HuH-7.5 (cell line): Measurements from ENCODE around the gene ZNF385C.
A peak's percentile ranks its signal among the peaks of the same experiment; 100 is the strongest.
"Not testable (repeated sequence)": the region's sequence is repeated elsewhere in the genome, so short reads cannot be mapped to it uniquely, and the experiment has no call there.

Experiments
- DNase-seq: peaks from one replicate; pipeline ENCODE4 v3.0.0; 2011; ENCODE audit warnings: low spot score

Gene ZNF385C, protein sequence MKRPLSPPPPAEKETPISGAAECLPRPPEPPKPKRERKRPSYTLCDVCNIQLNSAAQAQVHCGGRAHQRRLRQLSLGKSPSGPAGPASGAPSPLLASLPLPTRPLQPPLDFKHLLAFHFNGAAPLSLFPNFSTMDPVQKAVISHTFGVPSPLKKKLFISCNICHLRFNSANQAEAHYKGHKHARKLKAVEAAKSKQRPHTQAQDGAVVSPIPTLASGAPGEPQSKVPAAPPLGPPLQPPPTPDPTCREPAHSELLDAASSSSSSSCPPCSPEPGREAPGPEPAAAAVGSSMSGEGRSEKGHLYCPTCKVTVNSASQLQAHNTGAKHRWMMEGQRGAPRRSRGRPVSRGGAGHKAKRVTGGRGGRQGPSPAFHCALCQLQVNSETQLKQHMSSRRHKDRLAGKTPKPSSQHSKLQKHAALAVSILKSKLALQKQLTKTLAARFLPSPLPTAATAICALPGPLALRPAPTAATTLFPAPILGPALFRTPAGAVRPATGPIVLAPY

DNA sequence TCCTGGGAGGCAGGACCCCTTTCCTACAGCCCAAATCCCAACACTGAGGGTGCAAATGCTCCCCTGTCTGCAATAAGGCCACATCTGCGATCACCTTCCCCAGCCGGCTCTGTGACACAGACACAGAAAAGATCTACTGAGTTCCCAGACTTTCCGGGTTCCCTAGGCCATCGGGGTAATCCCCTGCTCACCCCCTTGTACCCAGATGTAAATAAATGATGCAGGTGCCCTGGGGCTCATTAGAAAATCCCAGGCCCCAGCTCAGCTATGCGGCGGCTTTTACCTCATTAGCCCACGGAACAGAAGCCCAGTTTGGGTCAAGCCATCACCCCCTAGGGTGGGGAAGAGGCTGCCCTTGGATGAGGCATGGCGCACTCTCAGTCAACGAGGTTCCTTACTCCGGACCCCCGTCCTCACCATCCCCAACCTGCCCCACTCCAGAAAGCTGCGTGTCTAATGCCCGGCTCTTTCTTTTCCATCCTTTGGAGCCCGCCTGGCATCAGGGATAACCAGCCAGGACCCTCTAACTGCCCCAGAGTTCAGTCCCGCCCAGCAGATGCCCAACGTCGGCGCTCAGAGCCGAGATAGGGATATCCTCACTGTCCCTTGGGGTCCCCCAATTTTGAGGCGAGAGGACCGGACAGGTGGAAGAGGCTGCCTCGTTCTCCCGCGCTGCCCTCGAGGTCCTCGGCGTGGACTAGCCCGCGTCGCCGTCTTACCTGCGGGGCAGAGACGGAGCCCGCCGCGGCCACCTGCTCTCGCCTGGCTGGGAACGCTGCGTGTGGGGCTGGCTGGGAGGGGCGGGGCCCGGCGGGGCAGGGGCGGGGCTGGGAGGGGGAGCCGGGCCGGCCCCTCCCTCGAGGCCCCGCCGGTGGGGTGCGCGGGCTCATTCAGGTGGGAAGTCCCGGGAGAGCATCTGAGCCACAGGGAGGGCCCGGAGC, at the start of gene ZNF385C:
Gene ZNF385C (minus strand): TSS at position 783 of the 941 bp plus-strand sequence. CDS start 35,417 bp downstream, outside the sequence.
- DNase-seq = peak; percentile 59

DNA sequence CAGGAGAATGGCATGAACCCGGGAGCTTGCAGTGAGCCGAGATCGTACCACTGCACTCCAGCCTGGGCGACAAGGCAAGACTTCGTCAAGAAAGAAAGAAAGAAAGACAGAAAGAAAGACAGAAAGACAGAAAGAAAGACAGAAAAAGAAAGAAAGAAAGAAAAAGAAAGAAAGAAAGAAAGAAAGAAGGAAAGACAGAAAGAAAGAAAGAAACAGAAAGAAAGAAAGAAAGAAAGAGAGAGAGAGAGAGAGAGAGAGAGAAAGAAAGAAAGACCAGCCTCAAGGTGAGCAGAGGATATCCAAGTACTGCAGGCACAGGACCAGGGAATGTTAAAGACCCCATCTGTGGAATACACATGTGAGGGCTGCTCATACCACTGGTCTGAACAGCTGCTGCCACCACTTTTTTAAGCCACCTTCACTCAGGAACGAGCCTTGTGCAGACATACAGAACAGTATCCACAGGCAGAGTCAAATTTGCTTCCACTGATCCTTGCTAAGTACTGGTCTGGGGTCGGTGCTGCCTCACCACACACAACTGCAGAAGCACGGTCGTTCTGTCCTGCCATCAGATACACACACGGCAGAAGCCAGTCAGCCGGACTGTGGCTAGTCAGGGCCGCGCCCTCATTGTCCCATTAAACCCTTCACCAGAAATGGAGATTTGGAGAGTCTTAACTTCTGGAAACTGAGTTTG, 48.8 kb upstream of the ZNF385C start:
- no peak for DNase-seq

DNA sequence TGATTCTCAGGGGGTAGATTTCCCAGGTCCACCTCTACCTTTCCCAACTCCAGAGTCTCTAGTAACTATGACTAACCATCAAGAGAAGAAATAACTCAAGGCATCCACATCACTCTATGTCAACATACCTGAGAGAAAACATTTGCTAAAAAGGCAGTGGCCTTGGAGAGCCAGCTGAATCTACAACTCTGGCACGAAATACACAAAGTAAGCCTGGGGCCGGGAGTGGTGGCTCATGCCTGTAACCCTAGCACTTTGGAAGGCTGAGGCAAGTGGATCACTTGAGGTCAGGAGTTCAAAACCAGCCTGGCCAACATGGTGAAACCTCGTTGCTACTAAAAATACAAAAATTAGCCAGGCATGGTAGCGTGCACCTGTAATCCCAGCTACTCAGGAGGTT, 44.9 kb upstream of the ZNF385C start:
- not testable (repeated sequence) for DNase-seq

DNA sequence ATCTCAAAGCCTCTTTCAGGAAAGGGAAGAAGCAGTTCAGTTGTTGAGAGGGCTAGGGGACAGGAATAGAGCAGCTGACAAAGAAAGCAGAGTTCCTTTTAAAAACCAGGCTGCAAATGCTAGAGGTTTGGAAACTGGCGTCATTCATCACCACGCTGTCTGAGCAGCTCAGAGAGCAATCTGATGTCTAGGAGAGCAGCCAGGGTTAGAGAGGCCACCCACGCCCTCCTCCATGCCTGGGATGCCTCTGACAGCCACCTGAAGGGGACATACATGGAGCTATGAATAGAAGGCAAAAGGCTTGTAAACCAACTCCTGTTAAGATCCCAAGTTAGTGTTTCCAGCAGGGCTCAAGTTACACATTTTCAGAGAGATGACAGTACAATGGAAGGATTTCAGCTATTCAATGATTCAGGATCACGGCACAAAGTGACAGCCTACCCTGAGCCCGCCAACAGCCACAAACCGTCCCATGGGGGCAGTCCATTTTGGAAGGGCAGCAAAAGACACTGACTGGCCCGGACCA, 44.2 kb upstream of the ZNF385C start:
- DNase-seq = no peak

DNA sequence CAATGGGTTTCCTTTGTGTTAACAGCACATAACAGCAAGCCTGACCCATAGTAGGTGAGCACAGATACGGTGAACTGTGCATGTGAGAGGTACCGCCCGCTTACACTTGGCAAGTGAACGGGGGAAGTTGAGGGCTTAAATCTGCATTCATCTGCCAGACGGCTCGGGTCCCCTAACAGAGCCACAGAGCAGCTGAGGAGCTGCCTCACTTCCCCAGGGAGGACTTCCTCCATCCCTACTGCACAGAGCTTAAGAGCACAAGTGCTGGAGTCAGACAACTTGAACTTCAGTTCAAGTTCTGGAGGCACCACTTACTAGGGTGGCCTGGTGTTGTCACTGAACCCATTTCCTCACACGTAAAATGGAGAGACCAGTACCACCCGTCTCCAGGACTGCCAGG, 43.1 kb upstream of the ZNF385C start:
- no peak for DNase-seq

DNA sequence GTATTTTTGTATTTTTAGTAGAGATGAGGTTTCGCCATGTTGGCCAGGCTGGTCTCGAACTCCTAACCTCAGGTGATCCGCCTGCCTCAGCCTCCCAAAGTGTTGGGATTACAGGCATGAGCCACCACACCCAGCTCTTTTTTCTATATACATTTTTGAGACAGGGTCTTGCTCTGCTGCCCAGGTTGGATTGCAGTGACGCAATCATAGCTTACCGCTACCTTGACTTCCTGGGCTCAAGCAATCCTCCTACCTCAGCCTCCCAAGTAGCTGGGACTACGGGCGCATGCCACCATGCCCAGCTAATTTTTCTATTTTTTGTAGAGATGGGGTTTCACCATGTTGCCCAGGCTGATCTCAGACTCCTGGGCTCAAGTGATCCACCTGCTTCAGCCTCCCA, 42.4 kb upstream of the ZNF385C start:
- DNase-seq = not testable (repeated sequence)

DNA sequence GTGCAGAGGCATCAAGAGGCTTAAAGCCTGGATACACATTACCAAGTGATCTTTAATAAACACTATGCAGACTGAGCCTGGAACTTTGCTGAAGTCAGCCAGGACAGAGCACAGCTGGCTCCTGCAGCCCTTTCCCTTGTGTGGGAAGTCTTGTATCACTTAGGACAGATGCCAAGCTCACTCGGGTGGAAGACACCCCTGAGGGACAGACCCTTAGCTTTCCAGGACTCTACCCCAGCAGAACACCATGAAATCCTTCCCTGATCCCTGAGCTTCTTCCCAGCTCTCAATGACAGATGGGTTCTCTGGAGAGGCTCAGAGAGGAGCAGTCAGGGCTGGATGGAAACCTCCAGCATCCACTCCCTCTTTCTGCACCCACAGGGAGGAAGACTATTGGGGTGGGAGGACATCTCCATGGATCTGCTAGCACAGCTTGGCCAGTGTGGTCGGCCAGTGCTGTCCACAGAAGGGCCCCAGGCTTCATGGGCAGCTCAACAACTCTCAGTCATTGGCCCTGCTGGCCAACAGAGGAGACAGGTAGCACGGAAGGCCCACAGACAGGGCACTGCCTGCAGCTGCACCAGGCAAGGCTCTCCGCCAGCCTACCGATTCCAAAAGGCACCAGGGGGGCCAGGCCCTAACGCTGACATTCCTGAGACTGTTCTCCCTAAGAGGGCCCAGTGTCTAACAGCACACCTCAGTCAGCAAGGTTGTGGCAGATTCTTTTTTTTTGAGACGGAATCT, 40.6 kb upstream of the ZNF385C start:
- DNase-seq = no peak

DNA sequence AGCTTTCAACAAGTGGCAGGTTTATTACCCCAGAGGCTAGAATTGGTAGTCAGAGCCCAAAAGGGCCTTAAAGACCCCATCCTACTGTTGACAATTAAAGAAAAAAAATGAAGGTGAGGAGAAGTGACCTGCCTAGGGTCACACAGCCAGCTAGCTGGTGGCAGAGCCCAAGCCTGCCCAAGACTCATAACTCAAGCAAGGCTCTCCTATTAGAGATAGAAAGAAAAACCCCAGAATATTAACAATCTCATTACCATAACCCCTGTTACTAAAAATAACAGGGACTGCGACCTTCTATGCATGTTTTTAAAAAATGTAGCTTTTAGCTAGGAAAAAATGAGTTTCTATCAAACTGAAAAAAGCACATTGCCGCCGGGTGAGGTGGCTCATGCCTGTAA, 38.4 kb upstream of the ZNF385C start:
- DNase-seq = no peak

DNA sequence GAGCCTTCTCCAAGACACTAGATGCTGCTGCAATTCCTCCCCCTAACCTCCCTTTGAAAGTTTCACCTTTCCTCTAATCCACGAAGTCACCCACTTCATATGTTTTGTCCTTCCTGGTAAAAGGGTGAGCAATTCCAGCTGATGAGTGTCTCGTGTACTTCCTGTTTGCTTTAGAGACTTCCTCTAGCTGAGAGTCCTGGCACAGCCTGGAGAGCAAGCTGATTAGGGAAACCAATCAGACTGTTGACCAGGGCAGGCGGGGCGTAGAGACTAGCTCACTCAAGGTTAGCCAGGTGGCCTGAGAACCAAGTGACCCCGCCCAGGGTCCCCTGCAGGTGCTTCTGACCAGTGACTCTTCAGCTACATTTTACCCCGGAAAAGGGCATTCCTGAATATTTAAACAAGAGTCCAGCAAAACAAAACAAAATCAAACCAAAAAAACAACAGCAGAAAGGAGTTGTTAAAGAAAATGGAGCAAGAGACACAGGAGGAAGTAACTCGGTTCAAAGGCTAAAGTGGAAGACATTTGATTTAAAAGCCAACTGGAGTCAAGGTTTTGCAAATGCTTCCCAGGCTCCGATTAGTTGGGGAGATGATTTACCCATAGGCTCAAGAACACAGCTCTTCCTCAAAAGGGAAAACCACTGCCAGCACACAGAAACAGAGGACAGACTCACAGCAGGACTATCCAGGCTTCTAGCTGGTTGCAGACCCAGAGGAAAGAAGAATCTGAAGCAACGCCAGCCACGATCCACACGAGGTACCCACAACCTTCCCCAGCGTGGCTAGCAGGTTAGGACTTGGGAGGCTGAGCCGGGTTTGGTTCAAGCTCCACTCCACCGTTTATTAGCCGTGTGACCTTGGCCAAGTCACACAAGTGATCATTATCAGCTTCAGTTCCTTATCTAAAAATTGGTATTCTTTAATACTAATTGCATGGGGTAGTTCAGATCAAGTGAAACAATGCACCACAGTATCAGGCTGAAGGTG, 37.7 kb upstream of the ZNF385C start:
- peak; percentile 59 for DNase-seq

DNA sequence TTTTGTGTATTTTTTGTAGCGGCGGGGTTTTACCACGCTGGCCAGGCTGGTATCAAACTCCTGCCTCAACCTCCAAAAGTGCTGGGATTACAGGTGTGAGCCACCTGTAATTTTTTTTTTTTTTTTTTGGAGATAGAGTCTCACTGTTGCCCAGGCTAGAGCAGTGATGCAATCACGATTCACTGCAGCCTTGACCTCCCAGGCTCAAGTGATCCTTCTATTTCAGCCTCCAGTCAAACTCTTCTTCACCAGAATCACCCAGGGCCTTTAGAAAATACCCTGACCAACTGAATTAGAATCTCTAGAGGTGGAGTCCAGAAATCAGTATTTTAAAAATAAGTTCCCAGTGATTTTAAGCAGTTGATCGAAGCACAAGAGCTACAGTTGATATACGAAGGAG, 36.9 kb upstream of the ZNF385C start:
- DNase-seq = no peak

DNA sequence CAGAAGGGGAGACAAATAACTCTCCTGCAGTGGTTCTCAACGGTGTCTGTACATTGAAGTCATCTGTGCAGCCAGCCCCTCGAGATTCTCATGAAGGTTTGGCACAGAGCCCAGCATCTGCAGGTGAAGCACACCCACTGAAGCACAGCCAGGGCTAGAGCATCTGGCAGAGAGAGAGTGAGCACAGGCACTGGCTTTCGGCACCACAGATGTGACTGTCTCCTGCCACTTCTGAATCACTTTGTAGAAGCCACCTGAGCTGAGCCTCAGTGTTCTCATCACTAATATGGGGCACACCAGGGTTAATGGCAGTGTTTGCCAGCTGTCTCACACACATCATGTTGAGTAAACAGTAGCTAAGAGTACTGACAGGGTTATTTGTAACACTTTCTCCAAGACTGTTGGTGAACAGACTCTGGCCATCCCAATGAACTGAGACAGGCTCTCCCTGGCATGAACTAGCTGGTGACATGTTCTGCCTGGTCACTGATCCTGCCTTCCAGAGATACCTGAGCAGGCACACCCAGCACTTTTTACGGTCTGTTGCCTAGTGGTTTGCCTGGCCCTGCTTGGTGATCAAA, 35.3 kb upstream of the ZNF385C start:
- no peak for DNase-seq

DNA sequence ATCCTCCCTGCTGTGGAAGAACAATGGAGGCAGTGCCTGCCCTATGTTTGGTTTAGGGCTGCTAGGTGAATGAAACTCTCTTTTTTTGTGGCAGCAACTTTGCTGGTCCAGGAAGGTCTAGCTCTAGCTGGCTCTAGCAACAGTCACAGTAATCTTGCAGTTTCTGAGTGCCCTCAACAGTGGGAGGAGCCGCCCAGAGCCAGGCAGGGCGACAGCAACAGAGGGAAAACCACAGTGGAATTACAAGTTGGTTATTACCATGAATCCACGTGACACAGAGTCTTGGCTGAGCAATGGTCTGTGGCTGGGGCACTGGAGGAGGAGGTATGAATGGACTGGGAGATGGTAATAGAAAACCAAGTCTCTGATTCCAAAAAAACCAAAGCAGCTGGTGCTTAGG, 34.7 kb upstream of the ZNF385C start:
- DNase-seq = no peak

DNA sequence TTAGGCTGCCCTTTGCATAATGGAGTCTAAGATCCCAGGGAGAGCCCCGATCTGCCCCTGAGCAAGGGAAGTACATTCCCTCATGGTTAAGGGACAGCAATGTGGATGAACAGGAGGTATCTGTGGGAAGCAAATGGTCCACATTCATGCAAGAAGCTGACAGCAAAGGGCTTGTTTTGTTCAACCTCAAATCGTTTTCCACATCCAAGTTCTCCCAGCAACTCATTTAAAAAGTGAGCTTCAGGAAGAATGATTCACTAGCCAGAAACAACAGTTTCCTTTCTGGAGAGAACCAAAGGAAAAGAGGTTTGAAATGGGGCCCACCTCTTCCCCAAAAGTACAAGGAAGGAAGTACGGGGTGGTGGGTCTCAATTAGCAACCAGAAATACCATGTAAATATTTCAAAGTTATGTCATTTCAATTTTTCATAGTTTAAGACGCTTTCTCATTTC, 33.7 kb upstream of the ZNF385C start:
- DNase-seq = no peak

DNA sequence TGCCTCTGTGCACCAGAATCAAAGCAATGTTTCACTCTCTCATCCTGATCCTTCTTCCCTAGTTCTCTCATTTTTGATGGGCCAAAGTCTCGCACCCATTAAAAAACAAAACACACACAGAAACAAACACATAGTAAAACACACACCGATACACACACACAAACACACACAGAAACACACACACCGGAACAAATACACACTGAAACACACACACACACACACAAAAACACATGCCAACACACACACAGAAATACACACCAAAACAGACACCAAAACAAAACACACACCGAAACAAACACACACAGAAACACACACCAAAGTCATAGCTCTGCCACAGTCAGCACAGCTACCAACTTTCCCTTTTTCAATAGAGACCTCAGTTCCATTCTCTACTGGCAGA, 33.0 kb upstream of the ZNF385C start:
- DNase-seq = no peak

DNA sequence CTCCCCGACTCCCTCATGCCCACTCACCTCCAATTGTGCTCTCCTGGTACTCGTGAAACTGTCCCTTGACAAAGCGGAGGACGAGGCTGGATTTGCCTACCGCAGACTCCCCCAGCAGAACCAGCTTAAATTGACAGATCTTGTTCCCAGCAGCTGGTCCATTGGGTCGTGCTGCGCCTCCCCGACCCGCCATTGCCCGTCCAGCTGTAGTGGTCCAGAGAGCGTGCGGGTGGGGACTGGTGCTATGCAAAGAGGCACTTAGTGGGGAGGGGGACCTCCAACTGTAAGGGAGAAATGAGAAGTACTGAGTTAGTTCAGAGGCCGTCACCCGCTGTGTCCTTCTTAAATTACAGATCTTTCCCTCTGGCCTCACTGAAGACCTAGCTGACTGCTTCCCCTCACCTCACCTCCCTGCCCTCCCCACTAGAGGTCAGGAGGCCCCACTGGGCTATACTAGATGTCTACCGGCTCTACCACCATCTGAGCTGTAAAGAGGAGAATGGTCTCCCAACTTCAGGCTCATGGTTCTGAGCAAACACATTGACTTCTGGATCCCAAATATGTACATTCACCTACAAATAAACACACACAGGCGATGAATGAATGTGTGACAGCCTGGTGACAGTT, 32.1 kb upstream of the ZNF385C start:
- no peak for DNase-seq

DNA sequence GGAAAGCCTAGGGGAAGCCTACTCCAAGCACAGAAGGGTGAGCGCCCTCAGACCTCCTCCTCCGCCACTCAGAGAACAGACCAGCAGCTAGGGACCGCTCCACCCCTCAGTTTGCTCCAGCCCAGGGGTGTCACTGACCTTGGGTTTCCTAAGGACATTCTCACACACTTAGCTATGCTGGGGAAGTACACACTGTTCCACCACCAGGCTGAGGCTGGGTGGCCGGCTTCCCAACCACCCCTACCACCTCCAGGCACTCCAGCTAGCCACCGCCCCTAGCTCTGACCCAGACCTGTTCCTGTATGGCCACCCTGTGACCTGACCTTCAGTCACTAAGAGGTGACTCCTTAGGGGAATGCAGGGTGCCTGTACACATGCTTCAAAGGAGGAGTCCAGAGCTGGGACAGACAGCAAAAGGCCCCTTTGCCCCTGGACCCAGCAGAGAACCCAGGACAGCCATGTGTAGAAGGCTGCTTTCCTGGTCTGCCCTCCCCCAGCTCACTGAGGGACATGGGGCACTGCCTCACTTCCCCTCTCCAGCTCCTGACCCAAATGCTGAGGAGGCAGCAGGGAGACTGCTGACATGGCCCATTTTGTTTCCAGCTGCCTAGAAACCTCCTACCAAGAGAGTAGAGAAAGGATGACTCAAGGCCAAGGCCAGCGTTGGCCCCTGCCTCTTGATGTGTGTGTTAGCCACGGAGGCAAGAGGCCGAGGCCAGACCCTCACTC, 31.0 kb upstream of the ZNF385C start:
- no peak for DNase-seq

DNA sequence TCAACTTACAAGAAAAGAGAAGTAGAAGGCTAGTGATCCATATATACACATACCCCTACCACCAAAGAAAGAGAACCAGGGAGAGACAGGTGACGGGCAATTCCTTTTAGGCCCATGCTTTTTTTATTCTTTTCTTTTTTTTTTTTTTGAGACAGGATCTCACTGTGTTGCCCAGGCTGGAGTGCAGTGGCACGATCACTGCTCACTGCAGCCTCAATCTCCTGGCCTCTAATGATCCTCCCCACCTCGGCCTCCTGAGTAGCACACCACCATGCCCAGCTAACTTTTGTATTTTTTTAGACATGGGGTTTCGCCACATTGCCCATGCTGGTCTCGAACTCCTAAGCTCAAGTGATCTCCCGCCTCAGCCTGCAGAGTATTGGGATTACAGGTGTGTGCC, 29.1 kb upstream of the ZNF385C start:
- no peak for DNase-seq

DNA sequence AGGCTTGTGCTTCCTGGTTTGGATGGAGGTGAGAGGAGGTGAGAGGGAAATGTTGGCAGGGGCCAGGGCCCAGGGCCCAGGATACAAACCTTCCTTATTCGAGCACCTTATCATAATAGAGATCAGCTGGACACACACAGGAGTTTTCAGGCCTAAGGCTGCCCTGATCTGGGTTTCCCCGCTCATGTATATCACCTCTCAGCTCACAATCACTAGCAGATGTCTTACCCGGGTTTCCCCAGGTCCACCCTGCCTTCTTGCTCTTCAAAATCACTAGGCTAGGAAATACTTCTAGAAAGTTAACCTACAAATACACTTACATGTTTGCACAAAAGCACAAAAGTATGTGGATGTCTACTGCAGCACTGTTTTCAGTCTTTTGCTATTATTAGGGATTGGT, 28.6 kb upstream of the ZNF385C start:
- no peak for DNase-seq
